HEK293 (cell line): ENCODE measurements around the gene SLC26A4.
A peak's percentile ranks its signal among the peaks of the same experiment; 100 is the strongest.

Experiments
- CTCF ChIA-PET: fragments of 350-600 bp; formaldehyde crosslinking; extraction: SDS; loops from one replicate; lab custom pipeline; 2021; ENCODE audit warnings: antibody characterized with exemption; lab: Yijun Ruan, JAX
- POLR2A ChIA-PET: fragments of 300-600 bp; formaldehyde crosslinking; extraction: SDS; loops from one replicate; lab custom pipeline; 2020; ENCODE audit warnings: antibody characterized with exemption, inconsistent platforms; lab: Yijun Ruan, JAX
- H3K27ac ChIP-seq: fragments of 200-500 bp; sonication (Bioruptor generic); 2 replicates; pipeline ENCODE4 v1.5.1; 2014; ENCODE audit warnings: low read depth, low read length, control low read depth, inconsistent platforms; ENCODE audit errors: extremely low read depth
- H3K36me3 ChIP-seq, 2 experiments: fragments of 200-500 bp in 1 of 2; sonication (Bioruptor generic) in 1 of 2; 1 replicate in 1 of 2; 2 replicates in 1 of 2; pipeline ENCODE4 v1.5.1; 2014 to 2017; ENCODE audit warnings: inconsistent platforms in 2 of 2, low read length in 2 of 2; ENCODE audit not compliant: control insufficient read depth in 2 of 2, insufficient read depth in 1 of 2
- H3K4me1 ChIP-seq: fragments of 200-500 bp; sonication (Bioruptor generic); 2 replicates; pipeline ENCODE4 v1.5.1; 2014; ENCODE audit warnings: mild to moderate bottlenecking, low read length, inconsistent platforms; ENCODE audit not compliant: control insufficient read depth, insufficient read depth
- H3K4me3 ChIP-seq: 2 replicates; pipeline ENCODE4 v1.5.1; 2011; ENCODE audit warnings: low read depth, mild to moderate bottlenecking, control low read depth, low read length, moderate library complexity
- H3K9me3 ChIP-seq: fragments of 200-500 bp; sonication (Bioruptor generic); 2 replicates; pipeline ENCODE4 v1.5.1; 2014; ENCODE audit warnings: low read depth, low read length, inconsistent platforms; ENCODE audit not compliant: control insufficient read depth, insufficient read depth
- CTCF ChIP-seq: fragments of 450-650 bp; formaldehyde crosslinking; IDR thresholded peaks from 2 replicates; pipeline ENCODE4 v1.5.1; 2016; ENCODE audit warnings: missing biosample characterization, missing genetic modification characterization
- HOXD13 ChIP-seq: sonication (generic); formaldehyde crosslinking; IDR thresholded peaks from 2 replicates; pipeline ENCODE4 v1.8.0; 2022; ENCODE audit warnings: missing genetic modification reagents, borderline replicate concordance
- IKZF3 ChIP-seq: fragments of 450-650 bp; IDR thresholded peaks from 2 replicates; pipeline ENCODE4 v1.5.0; 2018; ENCODE audit warnings: missing biosample characterization, mild to moderate bottlenecking, missing genetic modification characterization, moderate library complexity
- OVOL3 ChIP-seq: fragments of 450-650 bp; formaldehyde crosslinking; IDR thresholded peaks from 2 replicates; pipeline ENCODE4 v1.5.1; 2016; ENCODE audit warnings: missing biosample characterization, missing genetic modification characterization
- RBAK ChIP-seq: fragments of 450-650 bp; formaldehyde crosslinking; IDR thresholded peaks from 2 replicates; pipeline ENCODE4 v1.5.1; 2016; ENCODE audit warnings: missing biosample characterization, missing genetic modification characterization
- REPIN1 ChIP-seq: fragments of 450-650 bp; formaldehyde crosslinking; IDR thresholded peaks from 2 replicates; pipeline ENCODE4 v1.5.1; 2017; ENCODE audit warnings: missing biosample characterization, missing genetic modification characterization, low read depth
- ZBTB21 ChIP-seq: fragments of 450-650 bp; formaldehyde crosslinking; IDR thresholded peaks from 2 replicates; pipeline ENCODE4 v1.5.1; 2017; ENCODE audit warnings: missing biosample characterization, missing genetic modification characterization
- ZBTB26 ChIP-seq: fragments of 450-650 bp; formaldehyde crosslinking; optimal IDR thresholded peaks from 2 replicates; pipeline ENCODE3; 2016; ENCODE audit warnings: missing biosample characterization, mild to moderate bottlenecking, missing genetic modification characterization
- ZEB2 ChIP-seq: fragments of 450-650 bp; formaldehyde crosslinking; IDR thresholded peaks from 2 replicates; pipeline ENCODE4 v1.5.1; 2016; ENCODE audit warnings: missing biosample characterization, missing genetic modification characterization
- ZNF121 ChIP-seq: fragments of 450-650 bp; formaldehyde crosslinking; IDR thresholded peaks from 2 replicates; pipeline ENCODE4 v1.5.1; 2016; ENCODE audit warnings: missing biosample characterization, missing genetic modification characterization
- ZNF140 ChIP-seq: fragments of 450-650 bp; formaldehyde crosslinking; IDR thresholded peaks from 2 replicates; pipeline ENCODE4 v1.5.1; 2016; ENCODE audit warnings: missing biosample characterization, missing genetic modification characterization
- ZNF18 ChIP-seq: fragments of 450-650 bp; formaldehyde crosslinking; IDR thresholded peaks from 2 replicates; pipeline ENCODE4 v1.5.1; 2016; ENCODE audit warnings: missing biosample characterization, missing genetic modification characterization
- ZNF23 ChIP-seq: fragments of 450-650 bp; formaldehyde crosslinking; IDR thresholded peaks from 2 replicates; pipeline ENCODE4 v1.5.1; 2016; ENCODE audit warnings: missing biosample characterization, missing genetic modification characterization, borderline replicate concordance
- ZNF324 ChIP-seq: fragments of 450-650 bp; formaldehyde crosslinking; IDR thresholded peaks from 2 replicates; pipeline ENCODE4 v1.5.1; 2016; ENCODE audit warnings: missing biosample characterization, missing genetic modification characterization
- ZNF335 ChIP-seq: fragments of 450-650 bp; formaldehyde crosslinking; conservative IDR thresholded peaks from 2 replicates; pipeline ENCODE4 v1.5.1; 2016; ENCODE audit warnings: missing biosample characterization, missing genetic modification characterization
- ZNF341 ChIP-seq: fragments of 450-650 bp; formaldehyde crosslinking; IDR thresholded peaks from 2 replicates; pipeline ENCODE4; 2016; ENCODE audit warnings: low read depth, missing biosample characterization, missing genetic modification characterization
- ZNF394 ChIP-seq: fragments of 450-650 bp; formaldehyde crosslinking; IDR thresholded peaks from 2 replicates; pipeline ENCODE4 v1.5.1; 2016; ENCODE audit warnings: missing biosample characterization, missing genetic modification characterization, mild to moderate bottlenecking, moderate library complexity, borderline replicate concordance
- ZNF416 ChIP-seq: fragments of 450-650 bp; formaldehyde crosslinking; IDR thresholded peaks from 2 replicates; pipeline ENCODE4 v1.5.1; 2016; ENCODE audit warnings: missing biosample characterization, missing genetic modification characterization
- ZNF449 ChIP-seq: fragments of 450-650 bp; formaldehyde crosslinking; IDR thresholded peaks from 2 replicates; pipeline ENCODE4 v1.5.1; 2017; ENCODE audit warnings: missing biosample characterization, mild to moderate bottlenecking, missing genetic modification characterization, moderate library complexity
- ZNF518A ChIP-seq: fragments of 450-650 bp; formaldehyde crosslinking; conservative IDR thresholded peaks from 2 replicates; pipeline ENCODE4 v1.5.1; 2016; ENCODE audit warnings: low read depth, missing biosample characterization, missing genetic modification characterization
- ZNF529 ChIP-seq: fragments of 450-650 bp; formaldehyde crosslinking; IDR thresholded peaks from 2 replicates; pipeline ENCODE4 v1.5.1; 2017; ENCODE audit warnings: missing genetic modification characterization, missing biosample characterization; ENCODE audit not compliant: insufficient replicate concordance
- ZNF585B ChIP-seq: fragments of 450-650 bp; formaldehyde crosslinking; IDR thresholded peaks from 2 replicates; pipeline ENCODE4 v1.5.1; 2016; ENCODE audit warnings: missing biosample characterization, missing genetic modification characterization
- ZNF658 ChIP-seq: fragments of 450-650 bp; formaldehyde crosslinking; IDR thresholded peaks from 2 replicates; pipeline ENCODE4; 2016; ENCODE audit warnings: missing biosample characterization, missing genetic modification characterization
- ZNF843 ChIP-seq: fragments of 450-650 bp; formaldehyde crosslinking; IDR thresholded peaks from 2 replicates; pipeline ENCODE4 v1.5.1; 2016; ENCODE audit warnings: missing biosample characterization, missing genetic modification characterization

The SLC26A4 gene

GRCh38 chr7:107723255-107723654 is 62.6 kb downstream of the SLC26A4 start:
- Histone ChIP-seq H3K9me3 (no peaks in the 10 kb centered on the region), H3K36me3 (no peaks in the 10 kb centered on the region), H3K4me3 (no peak overlapping the region)
- ChIA-PET CTCF (interaction anchor here (0.7 to 2.8 kb wide), 6 partner anchors 11 to 930 kb away, joined by 3 to 27 read pairs (median 4); no protein-coding TSS in a partner anchor), POLR2A (interaction anchor here (0.6 kb wide), 1 partner anchor 29 kb away, joined by 3 read pairs; no protein-coding TSS in a partner anchor)
- no peak for TF ChIP-seq ZNF341 (tag by site-specific recombination)
- TF ChIP-seq ZNF23, result no peak
- no peak for TF ChIP-seq ZNF416 (tag by site-specific recombination)
- no peak for TF ChIP-seq ZNF449 (tag by site-specific recombination)
- TF ChIP-seq ZEB2 (tag by site-specific recombination), result no peak
- TF ChIP-seq ZNF18 (tag by site-specific recombination), result no peak
- no peak for TF ChIP-seq ZBTB21 (tag by site-specific recombination)
- no peak for TF ChIP-seq HOXD13 (CRISPR knock-in tag)
- no peak for TF ChIP-seq ZNF843 (tag by site-specific recombination)
- TF ChIP-seq ZNF324 (tag by site-specific recombination), result no peak
- TF ChIP-seq ZNF394 (tag by site-specific recombination), result no peak
- TF ChIP-seq ZNF335, result no peak
- TF ChIP-seq REPIN1 (tag by site-specific recombination), result no peak
- no peak for TF ChIP-seq ZNF140 (tag by site-specific recombination)
- no peak for TF ChIP-seq OVOL3 (tag by site-specific recombination)
- TF ChIP-seq IKZF3 (tag by site-specific recombination), result no peak
- TF ChIP-seq, all 188 proteins: peak for 0
- Histone ChIP-seq H3K27ac (no peak overlapping the region), H3K4me1 (no peaks in the 10 kb centered on the region)

GRCh38 chr7:107725138-107725740 is 64.6 kb downstream of the SLC26A4 start:
- H3K4me1 ChIP-seq, result no peaks in the 10 kb centered on the region
- no peak overlapping the region for H3K4me3 ChIP-seq
- POLR2A ChIA-PET, result no interaction called here
- no peak overlapping the region for H3K27ac ChIP-seq
- CTCF ChIA-PET, result interaction anchor here (0.7 to 4.7 kb wide), 17 partner anchors 14 to 807 kb away, joined by 3 to 28 read pairs (median 4); partner anchors contain the start of gene CBLL1
- no peaks in the 10 kb centered on the region for H3K9me3 ChIP-seq
- no peaks in the 10 kb centered on the region for H3K36me3 ChIP-seq
- TF ChIP-seq ZNF658 (tag by site-specific recombination) (no peak), ZNF121 (tag by site-specific recombination) (peak; percentile 83), RBAK (tag by site-specific recombination) (no peak), CTCF (peak; percentile 27; the same call in 1 of the 2 replicates), ZNF585B (tag by site-specific recombination) (no peak), ZNF529 (tag by site-specific recombination) (no peak), ZNF518A (no peak), ZBTB26 (no peak)
